ENCODE measurements around the gene RGS14.
A peak's percentile ranks its signal among the peaks of the same experiment; 100 is the strongest.

Gene RGS14

GRCh38 chr5:177369645-177370440 lies 12.1 kb downstream of the RGS14 start:
- Histone ChIP-seq H3K4me3 (ENCODE audit: low read depth, low read length) (no peak overlapping the region), H3K9ac (no peak overlapping the region), H3K36me3 (ENCODE audit: control insufficient read depth, insufficient read depth, low read length) (no peaks in the 10 kb centered on the region), H3K4me1 (peaks cover 12% of the 10 kb centered on the region), H2AFZ (peak overlapping the region; percentile 71), H3K4me2 (ENCODE audit: low read length) (no peak overlapping the region), H3K27ac (no peak overlapping the region), H3K9me3 (ENCODE audit: control insufficient read depth, low read length) (no peaks in the 10 kb centered on the region), H3K27me3 (ENCODE audit: control insufficient read depth, insufficient read depth, low read length) (no peaks in the 10 kb centered on the region), H3K79me2 (no peaks in the 10 kb centered on the region)
- TF ChIP-seq CTCF (IDR thresholded peaks at IDR 0.05) = no peak

GRCh38 chr5:177370488-177371119 lies 12.9 kb downstream of the RGS14 start:
- TF ChIP-seq CTCF (IDR thresholded peaks at IDR 0.05) = peak; percentile 41
- Histone ChIP-seq H3K79me2 (no peaks in the 10 kb centered on the region), H3K9ac (no peak overlapping the region), H3K36me3 (ENCODE audit: control insufficient read depth, insufficient read depth, low read length) (no peaks in the 10 kb centered on the region), H3K4me3 (ENCODE audit: low read depth, low read length) (no peak overlapping the region), H3K9me3 (ENCODE audit: control insufficient read depth, low read length) (no peaks in the 10 kb centered on the region), H3K4me1 (peaks cover 10% of the 10 kb centered on the region), H3K27ac (no peak overlapping the region), H2AFZ (peak overlapping the region; percentile 71), H3K27me3 (ENCODE audit: control insufficient read depth, insufficient read depth, low read length) (no peaks in the 10 kb centered on the region), H3K4me2 (ENCODE audit: low read length) (no peak overlapping the region)

- H3K79me2 ChIP-seq = no peaks in the 10 kb centered on the region
- peak overlapping the region; percentile 45 for H3K4me3 ChIP-seq (ENCODE audit: low read depth, low read length)
- H3K9me3 ChIP-seq (ENCODE audit: control insufficient read depth, low read length) = no peaks in the 10 kb centered on the region
- no peaks in the 10 kb centered on the region for H3K27me3 ChIP-seq (ENCODE audit: control insufficient read depth, insufficient read depth, low read length)
- no peaks in the 10 kb centered on the region for H3K36me3 ChIP-seq (ENCODE audit: control insufficient read depth, insufficient read depth, low read length)
- no peak overlapping the region for H3K9ac ChIP-seq
- peak overlapping the region; percentile 85 for H2AFZ ChIP-seq
- no peak for TF ChIP-seq CTCF (IDR thresholded peaks at IDR 0.05)
- peaks cover 3% of the 10 kb centered on the region for H3K4me1 ChIP-seq
- peak overlapping the region; percentile 46 for H3K4me2 ChIP-seq (ENCODE audit: low read length)
- H3K27ac ChIP-seq = no peak overlapping the region
These were observed 13.7 kb downstream of the RGS14 start for GRCh38 chr5:177371120-177372033.

GRCh38 chr5:177372034-177372896 lies 14.5 kb downstream of the RGS14 start:
- H2AFZ ChIP-seq = no peak overlapping the region
- H3K9ac ChIP-seq = no peak overlapping the region
- H3K27me3 ChIP-seq (ENCODE audit: control insufficient read depth, insufficient read depth, low read length) = no peaks in the 10 kb centered on the region
- H3K4me3 ChIP-seq (ENCODE audit: low read depth, low read length) = no peak overlapping the region
- H3K27ac ChIP-seq = no peak overlapping the region
- no peak for TF ChIP-seq CTCF (IDR thresholded peaks at IDR 0.05)
- no peaks in the 10 kb centered on the region for H3K36me3 ChIP-seq (ENCODE audit: control insufficient read depth, insufficient read depth, low read length)
- H3K79me2 ChIP-seq = no peaks in the 10 kb centered on the region
- H3K4me2 ChIP-seq (ENCODE audit: low read length) = no peak overlapping the region
- H3K9me3 ChIP-seq (ENCODE audit: control insufficient read depth, low read length) = no peaks in the 10 kb centered on the region
- no peaks in the 10 kb centered on the region for H3K4me1 ChIP-seq
